Panc1 (cell line): ENCODE measurements around the gene FBLN1. TPM values are rescaled to one million over a fixed set of nuclear protein-coding genes. Genes with fewer than 3 reads are reported as not detected.

Experiments used
- ATAC-seq: fragments of 200-7000 bp; cut with Tn5 transposase; 2 replicates; pipeline ENCODE4 v1.9.1; 2020; ENCODE audit warnings: mild to moderate bottlenecking, moderate library complexity
- BruUV-seq: library from RNA; stranded (reverse); fragments of 400-500 nt; replicated peaks from 2 replicates; lab custom pipeline; 2021; lab: Mats Ljungman, UMichigan
- CTCF ChIA-PET: fragments of 300-600 bp; sonication (Branson Sonifier 250); formaldehyde crosslinking; loops from one replicate; lab custom pipeline; 2022; ENCODE audit warnings: antibody characterized with exemption; lab: Charles Lee
- POLR2A ChIA-PET: fragments of 300-600 bp; sonication (Branson Sonifier 250); formaldehyde crosslinking; loops from one replicate; lab custom pipeline; 2022; ENCODE audit warnings: antibody characterized with exemption; lab: Charles Lee
- DNase-seq: peaks from one replicate; pipeline ENCODE4 v3.0.0-alpha.2; 2010; ENCODE audit warnings: low read depth, low spot score
- H3K27ac ChIP-seq: 2 replicates; pipeline ENCODE4 v1.5.1; 2011; ENCODE audit warnings: mild to moderate bottlenecking, low read length, inconsistent platforms
- H3K27me3 ChIP-seq: fragments of 200-500 bp; sonication (Bioruptor generic); 2 replicates; pipeline ENCODE4 v1.6.0; 2014; ENCODE audit warnings: low read length, inconsistent platforms; ENCODE audit not compliant: control insufficient read depth, insufficient read depth
- H3K36me3 ChIP-seq: fragments of 200-500 bp; sonication (Bioruptor generic); 2 replicates; pipeline ENCODE4 v1.5.1; 2014; ENCODE audit warnings: inconsistent platforms, mild to moderate bottlenecking, low read length, moderate library complexity; ENCODE audit not compliant: control insufficient read depth, insufficient read depth
- H3K4me1 ChIP-seq: 2 replicates; pipeline ENCODE4 v1.5.1; 2011; ENCODE audit warnings: inconsistent platforms, mild to moderate bottlenecking, low read length, moderate library complexity; ENCODE audit not compliant: control insufficient read depth, insufficient read depth
- H3K4me3 ChIP-seq, 2 experiments: 2 replicates each; pipeline ENCODE4 v1.5.1; 2011 to 2012; ENCODE audit warnings: low read depth in 2 of 2, low read length in 2 of 2, mild to moderate bottlenecking in 2 of 2, inconsistent platforms in 1 of 2, moderate library complexity in 1 of 2
- H3K9me3 ChIP-seq: fragments of 200-500 bp; sonication (Bioruptor generic); 2 replicates; pipeline ENCODE4 v1.5.1; 2014; ENCODE audit warnings: low read depth, mild to moderate bottlenecking, inconsistent platforms, low read length, moderate library complexity; ENCODE audit not compliant: control insufficient read depth, insufficient read depth
- CTCF ChIP-seq: fragments of 450-650 bp; IDR thresholded peaks from 2 replicates; pipeline ENCODE4 v1.5.1; 2017; ENCODE audit warnings: mild to moderate bottlenecking
- POLR2AphosphoS5 ChIP-seq: IDR thresholded peaks from 2 replicates; pipeline ENCODE4 v1.6.1; 2012; ENCODE audit warnings: mild to moderate bottlenecking, low read depth, low read length, moderate library complexity
- REST ChIP-seq, 2 experiments: IDR thresholded peaks; 2 replicates each; pipeline ENCODE4 v1.6.1; 2011 to 2012; ENCODE audit warnings: low read depth in 2 of 2, control low read depth in 1 of 2, low read length in 1 of 2, mild to moderate bottlenecking in 1 of 2, moderate library complexity in 1 of 2; ENCODE audit not compliant: insufficient read depth in 1 of 2
- SIN3A ChIP-seq: IDR thresholded peaks from 2 replicates; pipeline ENCODE4 v1.6.1; 2012; ENCODE audit warnings: low read depth, mild to moderate bottlenecking, low read length, moderate library complexity, borderline replicate concordance; ENCODE audit not compliant: insufficient read depth
- TCF7L2 ChIP-seq: IDR thresholded peaks from 2 replicates; pipeline ENCODE4 v1.6.1; 2011; ENCODE audit warnings: mild to moderate bottlenecking, low read depth, low read length, inconsistent platforms
- in situ Hi-C: cut with HindIII; loops from 2 replicates; pipeline ENCODE4 v1.10.0; 2016; ENCODE audit warnings: low sequenced_read_pairs, low pct_unique_long_range_greater_than_20kb
- intact Hi-C: fragments of 100-400 bp; cut with micrococcal nuclease; formaldehyde crosslinking; loops from one replicate; pipeline ENCODE4 v1.10.0; 2022; ENCODE audit not compliant: unreplicated experiment
- total RNA-seq: library from RNA; stranded (reverse); gene quantifications from one replicate; pipeline ENCODE4 v1.2.1, GENCODE V29; 2021; ENCODE audit not compliant: unreplicated experiment

Gene FBLN1
- total RNA-seq, 1 experiment from 2014 or later, result 143 TPM

GRCh38 chr22:45627489-45628233 lies 125.0 kb downstream of the FBLN1 start:
- H3K36me3 ChIP-seq, result no peaks in the 10 kb centered on the region
- no peaks in the 10 kb centered on the region for H3K9me3 ChIP-seq
- DNase-seq (no peak), ATAC-seq (no peak)
- BruUV-seq, result no TSS peak
- in situ Hi-C loops, result no loop called here
- H3K4me3 ChIP-seq, result no peak overlapping the region
- CTCF ChIA-PET, result no interaction called here
- no peaks in the 10 kb centered on the region for H3K27me3 ChIP-seq
- intact Hi-C loops, result no loop called here
- TF ChIP-seq POLR2AphosphoS5, result no peak
- TF ChIP-seq REST (IDR thresholded peaks at IDR 0.05; ENCODE audit: insufficient read depth in 1 of 2, low read depth in 2 of 2, low read length in 1 of 2), result no peak
- TF ChIP-seq SIN3A, result no peak
- no peak for TF ChIP-seq TCF7L2
- no peak for TF ChIP-seq CTCF
- H3K4me1 ChIP-seq, result no peaks in the 10 kb centered on the region
- POLR2A ChIA-PET, result no interaction called here
- H3K27ac ChIP-seq, result no peak overlapping the region

DNA sequence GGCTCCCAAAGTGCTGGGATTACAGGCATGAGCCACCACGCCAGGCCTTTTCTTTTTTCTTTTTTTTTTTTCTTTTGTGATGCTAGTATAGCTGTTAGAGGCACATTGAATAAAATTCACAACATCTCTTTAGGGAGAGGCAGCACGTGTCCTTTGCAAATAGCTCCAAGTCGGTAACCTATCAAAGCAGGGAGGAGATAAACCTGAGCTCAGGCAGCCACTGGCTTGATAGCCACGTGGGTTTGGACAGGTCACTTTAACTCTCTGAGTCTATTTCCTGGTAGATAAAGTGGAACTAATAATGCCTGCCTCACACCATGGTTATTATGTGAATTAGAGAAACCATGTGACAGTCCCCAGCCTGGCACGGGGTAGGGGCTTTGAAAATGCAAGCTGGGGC lies 125.8 kb downstream of the FBLN1 start:
- DNase-seq, result no peak
- Histone ChIP-seq H3K36me3 (no peaks in the 10 kb centered on the region), H3K27ac (no peak overlapping the region), H3K4me3 (no peak overlapping the region), H3K4me1 (no peaks in the 10 kb centered on the region), H3K9me3 (no peaks in the 10 kb centered on the region), H3K27me3 (no peaks in the 10 kb centered on the region)
- ATAC-seq, result no peak
- intact Hi-C loops (no loop called here), in situ Hi-C loops (no loop called here)
- POLR2A ChIA-PET, result interaction anchor here (0.6 kb wide), 1 partner anchor 14 kb away, joined by 5 read pairs; no protein-coding TSS in a partner anchor
- CTCF ChIA-PET, result interaction anchor here (0.5 to 0.7 kb wide), 2 partner anchors 134 to 601 kb away, joined by 3 to 5 read pairs; no protein-coding TSS in a partner anchor
- BruUV-seq, result no TSS peak
- TF ChIP-seq POLR2AphosphoS5 (no peak), TCF7L2 (no peak), CTCF (no peak), SIN3A (no peak), REST (IDR thresholded peaks at IDR 0.05; ENCODE audit: insufficient read depth in 1 of 2, low read depth in 2 of 2, low read length in 1 of 2) (no peak)
